Mucosa of descending colon (tissue), 3 donors: Measurements from ENCODE around the gene BMP3. TPM values are rescaled to one million over a fixed set of nuclear protein-coding genes. Genes with fewer than 3 reads are reported as not detected.

Experiments
- ATAC-seq: fragments of 200-7000 bp; cut with Tn5 transposase; one replicate; pipeline ENCODE4 v1.9.1; 2020; ENCODE audit warnings: mild to moderate bottlenecking, moderate library complexity
- DNase-seq, 3 donors: peaks; one replicate each; pipeline ENCODE4 v3.0.0-alpha.2; 2020
- H3K36me3 ChIP-seq: fragments of 200-600 bp; one replicate; pipeline ENCODE4 v1.8.0; 2021; ENCODE audit warnings: low read depth, mild to moderate bottlenecking
- H3K4me1 ChIP-seq: fragments of 200-600 bp; one replicate; pipeline ENCODE4 v1.8.0; 2021; ENCODE audit warnings: low read depth, mild to moderate bottlenecking
- H3K4me3 ChIP-seq: fragments of 200-600 bp; one replicate; pipeline ENCODE4 v1.8.0; 2021; ENCODE audit warnings: mild to moderate bottlenecking
- H3K9me3 ChIP-seq: fragments of 200-600 bp; one replicate; pipeline ENCODE4 v1.8.0; 2021; ENCODE audit warnings: mild to moderate bottlenecking
- intact Hi-C, 2 donors: fragments of 100-400 bp; cut with DNase I in 1 of 2; cut with micrococcal nuclease in 1 of 2; formaldehyde crosslinking; loops; one replicate each; pipeline versions ENCODE4 v1.11.0 to v1.11.1; 2022; cut with DNase I, micrococcal nuclease
- total RNA-seq, 3 donors: library from RNA; stranded (reverse); fragmentation: NEBNext Ultra II Directional in 2 of 3; extraction: Animal tissue kit (Norgen Biotek cat#: 25700) in 2 of 3; gene quantifications; one replicate each; pipeline versions ENCODE4 v1.2.1 to v1.2.4, GENCODE V29; 2021 to 2023
- TF ChIP-seq, protein P1 (sequence below): fragments of 200-600 bp; IDR thresholded peaks from one replicate; pipeline ENCODE4 v1.8.0; 2022; ENCODE audit warnings: antibody characterized with exemption, mild to moderate bottlenecking
- donor health status: DM: no; HTN: no; CAD: no; lungs with moderate emphysema.
- donor health status: DM: no; HTN: no; CAD: no.
- donor health status: DM: no; HTN: yes; CAD: no.

Gene BMP3
- total RNA-seq, 3 donors from 2014 or later, result 20.9 to 67.9 (median 39.6) TPM

- TF ChIP-seq, protein P1, sequence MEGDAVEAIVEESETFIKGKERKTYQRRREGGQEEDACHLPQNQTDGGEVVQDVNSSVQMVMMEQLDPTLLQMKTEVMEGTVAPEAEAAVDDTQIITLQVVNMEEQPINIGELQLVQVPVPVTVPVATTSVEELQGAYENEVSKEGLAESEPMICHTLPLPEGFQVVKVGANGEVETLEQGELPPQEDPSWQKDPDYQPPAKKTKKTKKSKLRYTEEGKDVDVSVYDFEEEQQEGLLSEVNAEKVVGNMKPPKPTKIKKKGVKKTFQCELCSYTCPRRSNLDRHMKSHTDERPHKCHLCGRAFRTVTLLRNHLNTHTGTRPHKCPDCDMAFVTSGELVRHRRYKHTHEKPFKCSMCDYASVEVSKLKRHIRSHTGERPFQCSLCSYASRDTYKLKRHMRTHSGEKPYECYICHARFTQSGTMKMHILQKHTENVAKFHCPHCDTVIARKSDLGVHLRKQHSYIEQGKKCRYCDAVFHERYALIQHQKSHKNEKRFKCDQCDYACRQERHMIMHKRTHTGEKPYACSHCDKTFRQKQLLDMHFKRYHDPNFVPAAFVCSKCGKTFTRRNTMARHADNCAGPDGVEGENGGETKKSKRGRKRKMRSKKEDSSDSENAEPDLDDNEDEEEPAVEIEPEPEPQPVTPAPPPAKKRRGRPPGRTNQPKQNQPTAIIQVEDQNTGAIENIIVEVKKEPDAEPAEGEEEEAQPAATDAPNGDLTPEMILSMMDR, result no peak
- H3K9me3 ChIP-seq, result no peaks in the 10 kb centered on the region
- ATAC-seq (peak; percentile 83), DNase-seq (peak in 1 of 3 donors; percentile 22)
- no peaks in the 10 kb centered on the region for H3K36me3 ChIP-seq
- intact Hi-C loops, result no loop called here
- no peaks in the 10 kb centered on the region for H3K4me1 ChIP-seq
- H3K4me3 ChIP-seq, result no peak overlapping the region
These were observed 53.5 kb downstream of the BMP3 start for GRCh38 chr4:81084029-81084428.

- no peak overlapping the region for H3K4me3 ChIP-seq
- no peaks in the 10 kb centered on the region for H3K9me3 ChIP-seq
- TF ChIP-seq, protein P1, result no peak
- ATAC-seq, result no peak
- intact Hi-C loops, result no loop called here
- peak in 1 of 3 donors; percentile 5 for DNase-seq
- H3K4me1 ChIP-seq, result no peaks in the 10 kb centered on the region
- H3K36me3 ChIP-seq, result no peaks in the 10 kb centered on the region
These were observed 54.1 kb downstream of the BMP3 start for GRCh38 chr4:81084634-81085033.

- no peak overlapping the region for H3K4me3 ChIP-seq
- intact Hi-C loops, result no loop called here
- H3K4me1 ChIP-seq, result no peaks in the 10 kb centered on the region
- no peak for ATAC-seq
- no peak for DNase-seq
- H3K9me3 ChIP-seq, result no peaks in the 10 kb centered on the region
- H3K36me3 ChIP-seq, result no peaks in the 10 kb centered on the region
- TF ChIP-seq, protein P1, result no peak
These were observed 54.8 kb downstream of the BMP3 start for GRCh38 chr4:81085291-81085690.

GRCh38 chr4:81085979-81086378, 55.5 kb downstream of the BMP3 start:
- ATAC-seq, result no peak
- H3K4me3 ChIP-seq, result no peak overlapping the region

DNA sequence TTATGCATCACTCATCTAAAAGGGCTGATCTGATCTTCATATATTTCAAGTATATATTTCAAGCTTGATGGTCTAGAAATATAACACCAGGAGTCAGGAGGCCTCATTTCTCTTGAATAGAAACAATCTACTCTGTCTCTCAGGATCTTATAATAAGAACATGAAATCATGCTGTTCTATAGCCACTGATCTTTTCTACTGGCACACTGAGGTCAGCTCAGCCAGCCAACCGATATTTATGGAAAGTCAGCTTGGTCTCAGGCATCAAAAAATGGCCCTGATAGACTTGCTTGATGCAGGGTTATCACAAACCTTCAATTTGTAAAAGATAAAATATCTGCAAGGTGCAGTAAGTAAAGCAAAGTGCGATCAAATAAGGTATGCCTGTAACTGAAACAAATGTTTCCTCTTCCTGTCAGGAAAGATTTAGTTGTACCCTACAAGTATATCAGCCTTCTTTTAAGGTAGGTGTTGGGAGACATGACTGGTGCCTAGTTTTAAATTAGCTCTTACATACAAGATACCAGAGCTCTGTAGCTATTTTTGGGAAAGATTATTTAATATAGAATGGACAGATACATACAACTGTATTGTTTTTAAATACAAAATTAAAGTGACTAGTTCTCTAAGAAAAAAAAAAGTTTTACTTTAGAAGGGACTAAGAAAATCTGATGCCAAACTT, 63.4 kb downstream of the BMP3 start:
- intact Hi-C loops, result no loop called here
- Histone ChIP-seq H3K36me3 (no peaks in the 10 kb centered on the region), H3K4me3 (no peak overlapping the region), H3K4me1 (no peaks in the 10 kb centered on the region), H3K9me3 (no peaks in the 10 kb centered on the region)
- TF ChIP-seq, protein P1, result no peak
- DNase-seq (no peak), ATAC-seq (no peak)

More at GRCh38 chr4:81085979-81086378, 55.5 kb downstream of the BMP3 start:
- TF ChIP-seq, protein P1, result no peak
- no peak for DNase-seq
- Histone ChIP-seq H3K9me3 (no peaks in the 10 kb centered on the region), H3K4me1 (no peaks in the 10 kb centered on the region), H3K36me3 (no peaks in the 10 kb centered on the region)
- intact Hi-C loops, result no loop called here

DNA sequence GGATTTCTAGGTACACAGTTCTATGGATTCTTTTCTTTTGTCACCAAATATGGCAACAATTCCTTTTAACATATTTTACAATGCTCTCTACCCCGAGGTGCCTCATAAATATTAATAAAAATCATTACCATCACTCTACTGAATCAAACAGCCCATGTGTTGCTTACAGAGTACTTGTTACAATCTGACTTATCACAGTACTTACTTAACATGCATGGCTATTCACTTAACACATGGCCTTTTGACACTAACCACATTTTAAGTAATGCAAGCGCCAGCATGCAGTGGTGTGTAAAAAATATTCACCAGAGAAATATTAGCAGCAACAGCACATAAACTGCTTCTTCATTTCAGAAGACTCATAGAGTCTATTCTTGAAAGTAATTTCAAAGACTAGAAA, 64.9 kb downstream of the BMP3 start:
- DNase-seq (no peak), ATAC-seq (no peak)
- TF ChIP-seq, protein P1, result no peak
- intact Hi-C loops, result no loop called here
- H3K36me3 ChIP-seq, result no peaks in the 10 kb centered on the region
- H3K9me3 ChIP-seq, result no peaks in the 10 kb centered on the region
- no peak overlapping the region for H3K4me3 ChIP-seq
- H3K4me1 ChIP-seq, result no peaks in the 10 kb centered on the region
